ENCODE data around the gene PCDHGB4.
A peak's percentile ranks its signal among the peaks of the same experiment; 100 is the strongest.
"Not testable (repeated sequence)": the region's sequence is repeated elsewhere in the genome, so short reads cannot be mapped to it uniquely, and the experiment has no call there.

PCDHGB4 gene

GRCh38 chr5:141387557-141388311 lies at the start of gene PCDHGB4:
TSS of gene PCDHGB4 (plus strand) at chr5:141387698. CDS start at chr5:141387885, 187 bp downstream.
- DNase-seq, result peak; percentile 37

GRCh38 chr5:141338538-141339306 lies 48.8 kb upstream of the PCDHGB4 start, which contains the start of gene PCDHGA2:
TSS of gene PCDHGA2 (plus strand) at chr5:141338760.
- no peak for DNase-seq

GRCh38 chr5:141340781-141341354 lies 46.6 kb upstream of the PCDHGB4 start:
- not testable (repeated sequence) for DNase-seq

GRCh38 chr5:141342773-141343172 lies 44.7 kb upstream of the PCDHGB4 start:
- DNase-seq, result no peak

- DNase-seq, result no peak
Measured at GRCh38 chr5:141343242-141343952, 44.1 kb upstream of the PCDHGB4 start, which contains the start of gene PCDHGA3. TSS of gene PCDHGA3 (plus strand) at chr5:141343829. CDS start at chr5:141344034, 205 bp downstream.

- DNase-seq, result no peak
Measured at GRCh38 chr5:141343953-141344463, 43.5 kb upstream of the PCDHGB4 start.

- no peak for DNase-seq
Measured at GRCh38 chr5:141345327-141345726, 42.2 kb upstream of the PCDHGB4 start.

GRCh38 chr5:141346017-141346416 lies 41.5 kb upstream of the PCDHGB4 start:
- not testable (repeated sequence) for DNase-seq

- peak; percentile 44 for DNase-seq
Measured at GRCh38 chr5:141349917-141350619, 37.4 kb upstream of the PCDHGB4 start, which contains the start of gene PCDHGB1. TSS of gene PCDHGB1 (plus strand) at chr5:141350099. CDS start at chr5:141350261, 162 bp downstream.

GRCh38 chr5:141351591-141351990 lies 35.9 kb upstream of the PCDHGB4 start:
- no peak for DNase-seq

- DNase-seq, result no peak
Measured at GRCh38 chr5:141354900-141355469, 32.5 kb upstream of the PCDHGB4 start, which contains the start of gene PCDHGA4. TSS of gene PCDHGA4 (plus strand) at chr5:141355021. CDS start at chr5:141355108, 87 bp downstream.

GRCh38 chr5:141355641-141356040 lies 31.9 kb upstream of the PCDHGB4 start:
- no peak for DNase-seq

- DNase-seq, result no peak
Measured at GRCh38 chr5:141356133-141356532, 31.4 kb upstream of the PCDHGB4 start.

GRCh38 chr5:141356950-141357349 lies 30.5 kb upstream of the PCDHGB4 start:
- DNase-seq, result no peak

- no peak for DNase-seq
Measured at GRCh38 chr5:141359790-141360426, 27.6 kb upstream of the PCDHGB4 start, which contains the start of gene PCDHGB2. TSS of gene PCDHGB2 (plus strand) at chr5:141359994. CDS start at chr5:141360136, 142 bp downstream.

- no peak for DNase-seq
Measured at GRCh38 chr5:141360685-141361084, 26.8 kb upstream of the PCDHGB4 start.

- DNase-seq, result no peak
Measured at GRCh38 chr5:141362719-141363118, 24.8 kb upstream of the PCDHGB4 start.

GRCh38 chr5:141363952-141364660 lies 23.4 kb upstream of the PCDHGB4 start, which contains the start of gene PCDHGA5:
TSS of gene PCDHGA5 (plus strand) at chr5:141364162. CDS start at chr5:141364331, 169 bp downstream.
- DNase-seq, result no peak

- DNase-seq, result no peak
Measured at GRCh38 chr5:141366016-141366896, 21.2 kb upstream of the PCDHGB4 start.

Measured in CD4-positive, alpha-beta T cell treated with Interleukin-17A for 4 hours (primary cell).